ENCODE results near the gene IRX5. TPM values are rescaled to one million over a fixed set of nuclear protein-coding genes. Genes with fewer than 3 reads are reported as not detected.

IRX5 gene
- total and polyA plus RNA-seq, 2 of the 8 experiments (the other 6 are each of a cell fraction or from before 2014, with no cell fraction given), result 0.48 to 0.56 TPM

- peak; percentile 50 to 56 for TF ChIP-seq RAD21 (IDR thresholded peaks at IDR 0.05 in 1 of 2, conservative IDR thresholded peaks at IDR 0.05 in 1 of 2; ENCODE audit: low read depth in 2 of 2, low read length in 2 of 2)
- TF ChIP-seq ASH2L (IDR thresholded peaks at IDR 0.05; ENCODE audit: low read length), result peak; percentile 7
- peak; percentile 60 for TF ChIP-seq TEAD4 (IDR thresholded peaks at IDR 0.05; ENCODE audit: low read depth, low read length)
- no peak for TF ChIP-seq SRF (IDR thresholded peaks at IDR 0.05; ENCODE audit: low read depth, low read length)
- peak; percentile 57 to 83 (median 83) for TF ChIP-seq CTCF (IDR thresholded peaks at IDR 0.05; ENCODE audit: control extremely low read depth in 1 of 3, insufficient read depth in 1 of 3, low read depth in 1 of 3, low read length in 3 of 3)
- no peak for TF ChIP-seq EP300 (IDR thresholded peaks at IDR 0.05; ENCODE audit: borderline replicate concordance in 1 of 2, low read depth in 2 of 2, low read length in 2 of 2)
Measured at GRCh38 chr16:54936979-54937670, 6.5 kb downstream of the IRX5 start (continued).

Measured in H1 (cell line).